Upper lobe of left lung (tissue), 6 donors: ENCODE data around the gene C6orf132. TPM values are rescaled to one million over a fixed set of nuclear protein-coding genes. Genes with fewer than 3 reads are reported as not detected.

Source experiments
- ATAC-seq, 2 donors: fragments of 200-7000 bp; cut with Tn5 transposase; one replicate each; pipeline ENCODE4 v1.9.1; 2022; ENCODE audit warnings: mild to moderate bottlenecking in 2 of 2, moderate library complexity in 2 of 2; ENCODE audit not compliant: low FRiP score in 2 of 2
- DNase-seq, 2 donors: peaks; one replicate each; pipeline ENCODE4 v3.0.0-alpha.2; 2019 to 2020
- H3K27ac ChIP-seq, 4 donors: fragments of 200-600 bp; sonication (generic); one replicate each; pipeline ENCODE4 v1.5.1; 2016 to 2019
- H3K27me3 ChIP-seq, 4 donors: fragments of 200-600 bp; sonication (generic); one replicate each; pipeline ENCODE4 v1.5.1; 2017 to 2019
- H3K36me3 ChIP-seq, 4 donors: fragments of 200-600 bp; sonication (generic); one replicate each; pipeline ENCODE4 v1.5.1; 2016 to 2019
- H3K4me1 ChIP-seq, 4 donors: fragments of 200-600 bp; sonication (generic); one replicate each; pipeline ENCODE4 v1.5.1; 2018 to 2019
- H3K4me3 ChIP-seq, 4 donors: fragments of 200-600 bp; sonication (generic); one replicate each; pipeline ENCODE4 v1.5.1; 2017 to 2019; ENCODE audit warnings: mild to moderate bottlenecking in 2 of 4, moderate library complexity in 1 of 4
- H3K9me3 ChIP-seq, 4 donors: fragments of 200-600 bp; sonication (generic); one replicate each; pipeline ENCODE4 v1.5.1; 2018 to 2019
- EP300 ChIP-seq, 4 donors: sonication (generic); formaldehyde crosslinking; IDR thresholded peaks; one replicate each; pipeline ENCODE4 v1.5.1; 2017; ENCODE audit warnings: antibody characterized with exemption in 4 of 4, control low read depth in 2 of 4
- POLR2A ChIP-seq, 4 donors: fragments of 450-650 bp; IDR thresholded peaks; one replicate each; pipeline ENCODE4 v1.5.1; 2016 to 2017; ENCODE audit warnings: antibody characterized with exemption in 4 of 4, mild to moderate bottlenecking in 2 of 4
- POLR2AphosphoS5 ChIP-seq, 2 donors: sonication (generic); formaldehyde crosslinking; IDR thresholded peaks; one replicate each; pipeline ENCODE4 v1.5.1; 2017; ENCODE audit warnings: antibody characterized with exemption in 2 of 2
- WGBS, 2 donors: methylation state at CpG; one replicate each; pipeline ENCODE4 v1.1.5; 2017 to 2018; 5-methylcytosine and 5-hydroxymethylcytosine counted together
- total RNA-seq, 6 donors: library from RNA; depleted of rRNA in 4 of 6; stranded (reverse); fragments of >200 nt in 4 of 6; gene quantifications; one replicate each; pipeline versions ENCODE4 v1.1.0 to v1.2.1, GENCODE V29; 2016 to 2021
- TF ChIP-seq, protein P1 (sequence below), 6 experiments: fragments of 450-650 bp in 4 of 6; fragments of 200-600 bp in 2 of 6; sonication (generic) in 2 of 6; IDR thresholded peaks; one replicate each; pipeline ENCODE4 v1.5.1; 2016 to 2019; ENCODE audit warnings: antibody characterized with exemption in 6 of 6
- donor health status: DM: no; HTN: no; CAD: no; lungs with moderate emphysema.
- donor health status: DM: no; HTN: yes; CAD: no; lungs with severe emphysema.

C6orf132 gene
- total RNA-seq, 6 donors from 2014 or later = 9.4 to 26.3 (median 17.0) TPM

DNA sequence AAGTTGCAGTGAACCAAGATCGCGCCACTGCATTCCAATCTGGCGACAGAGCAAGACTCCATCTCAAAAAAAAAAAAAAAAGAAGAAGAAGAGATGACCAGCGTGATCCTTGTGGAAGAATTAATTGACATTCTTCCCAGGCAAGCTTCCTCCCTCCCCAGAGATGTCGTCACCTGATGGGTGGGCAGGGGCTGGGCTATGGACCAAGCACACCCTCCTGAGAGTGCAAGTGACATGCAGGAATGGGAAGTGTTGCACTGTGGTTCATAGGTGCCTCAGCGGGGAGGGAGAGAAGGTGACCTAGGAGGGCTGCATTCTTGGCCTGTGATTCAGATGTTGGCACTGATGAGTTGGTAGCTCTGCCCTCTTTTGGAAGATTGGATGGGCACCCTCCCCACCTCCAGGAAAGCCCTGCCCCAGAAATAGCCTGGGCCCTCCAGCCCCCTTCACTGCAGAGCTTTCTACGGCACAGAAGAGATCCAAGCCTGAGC is 54.3 kb downstream of the C6orf132 start:
- Histone ChIP-seq H3K9me3 (no peaks in the 10 kb centered on the region), H3K4me3 (no peak overlapping the region), H3K4me1 (peaks cover 0 to 4% (median 1%) of the 10 kb centered on the region in 4 donors), H3K27ac (no peak overlapping the region), H3K27me3 (no peaks in the 10 kb centered on the region), H3K36me3 (peaks cover 0 to 8% (median 0%) of the 10 kb centered on the region in 4 donors)
- TF ChIP-seq EP300 (IDR thresholded peaks at IDR 0.05) = no peak
- ATAC-seq = peak in 1 of 2 donors; percentile 83
- WGBS, 2 donors = 82 to 90% methylated on average over 7 of the region's 7 CpGs
- DNase-seq = no peak

DNA sequence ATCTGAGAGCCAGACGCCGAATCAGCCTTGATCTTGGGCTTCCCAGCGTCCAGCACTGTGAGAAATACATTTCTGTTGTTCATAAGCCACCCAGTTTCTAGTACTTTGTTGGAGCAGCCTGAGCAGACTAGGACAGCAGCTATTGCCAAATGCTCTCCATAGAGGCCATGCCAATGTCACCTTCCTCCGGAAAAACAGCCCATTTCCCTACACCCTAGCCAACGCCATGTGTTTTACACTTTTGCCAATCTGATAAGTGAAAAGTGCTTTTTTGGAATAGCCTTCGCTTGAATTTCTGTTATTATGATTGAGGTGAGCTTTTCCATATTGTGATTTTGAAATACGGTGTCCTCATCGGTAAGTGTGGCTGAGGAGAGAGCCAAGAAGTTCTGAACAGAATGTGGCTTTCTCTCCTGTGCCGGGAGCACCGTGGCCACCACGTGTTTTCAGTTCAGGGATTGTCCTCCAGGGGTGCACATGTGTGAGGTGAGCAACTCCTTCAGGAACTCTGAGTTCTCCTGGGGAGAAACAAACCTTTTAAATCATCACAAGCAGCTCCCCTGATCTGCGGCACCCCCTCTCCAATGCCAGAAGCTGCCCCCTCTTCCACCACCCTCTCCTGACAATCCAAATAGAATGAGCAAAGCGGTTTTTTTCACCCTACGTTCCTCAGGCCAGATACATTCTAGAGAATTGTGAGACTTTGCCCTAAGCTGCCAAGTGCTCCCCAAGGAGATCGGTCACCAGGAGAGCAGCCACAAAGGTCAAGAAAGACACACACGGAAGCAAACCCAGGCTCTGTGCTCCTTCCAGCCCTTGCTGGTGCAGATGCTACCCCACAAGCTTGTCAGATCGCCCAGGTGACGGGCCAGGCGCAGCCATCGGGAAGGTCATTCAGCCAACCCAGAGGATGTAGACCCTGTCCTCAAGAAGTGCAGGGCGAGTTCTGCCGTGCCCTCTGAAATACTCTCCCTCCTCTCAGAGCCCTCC is 56.1 kb downstream of the C6orf132 start:
- no peak for DNase-seq
- ATAC-seq = peak in 1 of 2 donors; percentile 67
- 74 to 78% methylated on average over 16 to 22 of the region's 22 CpGs for WGBS, 2 donors
- H3K36me3 ChIP-seq = peaks cover 0 to 13% (median 7%) of the 10 kb centered on the region in 4 donors
- no peaks in the 10 kb centered on the region for H3K27me3 ChIP-seq
- H3K4me3 ChIP-seq = no peak overlapping the region
- H3K27ac ChIP-seq = no peak overlapping the region
- H3K4me1 ChIP-seq = peaks cover 0 to 4% (median 1%) of the 10 kb centered on the region in 4 donors
- H3K9me3 ChIP-seq = no peaks in the 10 kb centered on the region
- TF ChIP-seq POLR2A (IDR thresholded peaks at IDR 0.05) (no peak), POLR2AphosphoS5 (IDR thresholded peaks at IDR 0.05) (no peak), EP300 (IDR thresholded peaks at IDR 0.05) (no peak)
- TF ChIP-seq, protein P1, sequence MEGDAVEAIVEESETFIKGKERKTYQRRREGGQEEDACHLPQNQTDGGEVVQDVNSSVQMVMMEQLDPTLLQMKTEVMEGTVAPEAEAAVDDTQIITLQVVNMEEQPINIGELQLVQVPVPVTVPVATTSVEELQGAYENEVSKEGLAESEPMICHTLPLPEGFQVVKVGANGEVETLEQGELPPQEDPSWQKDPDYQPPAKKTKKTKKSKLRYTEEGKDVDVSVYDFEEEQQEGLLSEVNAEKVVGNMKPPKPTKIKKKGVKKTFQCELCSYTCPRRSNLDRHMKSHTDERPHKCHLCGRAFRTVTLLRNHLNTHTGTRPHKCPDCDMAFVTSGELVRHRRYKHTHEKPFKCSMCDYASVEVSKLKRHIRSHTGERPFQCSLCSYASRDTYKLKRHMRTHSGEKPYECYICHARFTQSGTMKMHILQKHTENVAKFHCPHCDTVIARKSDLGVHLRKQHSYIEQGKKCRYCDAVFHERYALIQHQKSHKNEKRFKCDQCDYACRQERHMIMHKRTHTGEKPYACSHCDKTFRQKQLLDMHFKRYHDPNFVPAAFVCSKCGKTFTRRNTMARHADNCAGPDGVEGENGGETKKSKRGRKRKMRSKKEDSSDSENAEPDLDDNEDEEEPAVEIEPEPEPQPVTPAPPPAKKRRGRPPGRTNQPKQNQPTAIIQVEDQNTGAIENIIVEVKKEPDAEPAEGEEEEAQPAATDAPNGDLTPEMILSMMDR (IDR thresholded peaks at IDR 0.05) = peak in 2 of 6 experiments; percentile 11 to 18

DNA sequence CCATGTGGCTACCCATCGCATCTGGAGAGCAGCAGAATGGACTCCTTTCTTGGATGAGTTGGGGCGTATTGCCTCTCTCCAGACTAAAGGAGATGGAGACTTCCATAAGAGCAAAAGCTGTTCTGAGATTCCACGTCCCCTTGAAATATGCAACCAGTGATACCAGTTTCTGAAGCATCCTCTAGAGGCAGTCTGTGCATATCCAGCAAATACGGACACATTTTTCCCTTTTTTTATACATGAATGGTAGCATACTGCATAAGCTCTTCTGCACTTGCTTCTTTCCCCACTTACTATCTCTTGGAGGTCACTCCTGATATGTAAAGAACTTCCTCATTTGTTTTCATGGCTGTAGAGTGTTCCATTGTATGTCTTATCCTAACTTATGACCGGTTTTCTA is 57.5 kb downstream of the C6orf132 start:
- peaks cover 0 to 4% (median 1%) of the 10 kb centered on the region in 4 donors for H3K4me1 ChIP-seq
- no peak overlapping the region for H3K27ac ChIP-seq
- ATAC-seq = no peak
- no peaks in the 10 kb centered on the region for H3K27me3 ChIP-seq
- 78 to 87% methylated on average over 3 to 5 of the region's 5 CpGs for WGBS, 2 donors
- no peak for DNase-seq
- H3K4me3 ChIP-seq = no peak overlapping the region
- peaks cover 0 to 22% (median 10%) of the 10 kb centered on the region in 4 donors for H3K36me3 ChIP-seq
- TF ChIP-seq POLR2AphosphoS5 (IDR thresholded peaks at IDR 0.05) = no peak
- no peak for TF ChIP-seq EP300 (IDR thresholded peaks at IDR 0.05)
- TF ChIP-seq POLR2A (IDR thresholded peaks at IDR 0.05) = no peak
- TF ChIP-seq, protein P1 (IDR thresholded peaks at IDR 0.05) = no peak
- no peaks in the 10 kb centered on the region for H3K9me3 ChIP-seq

DNA sequence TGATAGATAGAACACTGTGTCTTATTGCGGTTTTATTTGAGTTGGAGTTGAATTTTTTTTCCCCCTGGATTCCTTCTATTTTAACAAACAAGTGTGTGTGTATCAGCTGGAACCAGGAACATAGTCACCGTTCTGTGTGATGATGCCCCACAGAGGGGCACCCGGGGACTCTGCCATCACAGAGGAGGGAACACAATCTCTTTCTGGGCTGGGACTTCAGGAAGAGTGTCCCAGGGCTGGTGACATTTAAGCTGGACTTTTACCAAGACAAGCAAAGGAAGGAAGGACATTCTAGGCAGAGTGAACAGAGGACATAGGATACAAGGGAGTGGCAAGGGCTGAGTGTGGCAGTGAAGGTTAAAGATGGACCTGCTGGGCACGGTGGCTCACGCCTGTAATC is 58.9 kb downstream of the C6orf132 start:
- H3K27me3 ChIP-seq = no peaks in the 10 kb centered on the region
- DNase-seq = no peak
- 80 to 81% methylated on average over 5 of the region's 5 CpGs for WGBS, 2 donors
- no peaks in the 10 kb centered on the region for H3K9me3 ChIP-seq
- H3K27ac ChIP-seq = no peak overlapping the region
- H3K4me1 ChIP-seq = peaks cover 0 to 4% (median 1%) of the 10 kb centered on the region in 4 donors
- no peak overlapping the region for H3K4me3 ChIP-seq
- no peak for ATAC-seq
- peaks cover 0 to 35% (median 20%) of the 10 kb centered on the region in 4 donors for H3K36me3 ChIP-seq
- TF ChIP-seq, protein P1 (IDR thresholded peaks at IDR 0.05) = no peak
- TF ChIP-seq POLR2A (IDR thresholded peaks at IDR 0.05) (no peak), EP300 (IDR thresholded peaks at IDR 0.05) (no peak), POLR2AphosphoS5 (IDR thresholded peaks at IDR 0.05) (no peak)

DNA sequence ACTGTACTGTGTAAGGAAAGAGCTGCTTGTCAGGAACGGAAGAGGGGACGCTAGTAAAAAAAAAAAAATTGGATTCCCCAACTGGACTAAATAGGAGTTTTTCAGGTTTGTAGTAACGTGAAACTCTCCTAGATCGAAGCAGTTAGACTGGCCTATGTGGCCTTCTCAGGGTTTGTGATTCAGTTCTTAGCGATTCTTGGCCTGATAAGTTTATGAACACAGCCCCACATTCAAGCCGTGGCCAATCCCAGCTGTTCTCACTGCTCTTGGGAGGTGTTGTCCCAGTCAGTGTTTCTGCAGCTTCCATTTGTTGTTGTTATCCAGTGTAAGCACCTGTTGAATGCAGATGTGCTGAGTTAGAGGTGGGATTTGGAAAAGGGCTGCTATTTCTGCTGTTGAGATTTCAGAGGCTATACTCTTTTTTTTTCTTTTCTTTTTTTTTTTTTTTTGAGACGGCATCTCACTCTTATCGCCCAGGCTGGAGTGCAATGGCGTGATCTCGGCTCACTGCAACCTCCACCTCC is 62.4 kb downstream of the C6orf132 start:
- no peak for ATAC-seq
- Histone ChIP-seq H3K9me3 (no peaks in the 10 kb centered on the region), H3K4me1 (peaks cover 0 to 4% (median 1%) of the 10 kb centered on the region in 4 donors), H3K27me3 (no peaks in the 10 kb centered on the region), H3K4me3 (no peak overlapping the region), H3K27ac (no peak overlapping the region), H3K36me3 (peaks cover 7 to 59% (median 39%) of the 10 kb centered on the region in 4 donors)
- DNase-seq = no peak
- no peak for TF ChIP-seq POLR2A (IDR thresholded peaks at IDR 0.05)
- 95 to 97% methylated on average over 10 of the region's 10 CpGs for WGBS, 2 donors
